Endothelial cell of umbilical vein (primary cell): ENCODE results near the gene FCGR3A. TPM values are rescaled to one million over a fixed set of nuclear protein-coding genes. Genes with fewer than 3 reads are reported as not detected.
"Not testable (repeated sequence)": the region's sequence is repeated elsewhere in the genome, so short reads cannot be mapped to it uniquely, and the experiment has no call there.

Experiments used
- BruUV-seq: library from RNA; stranded (reverse); fragments of 400-500 nt; replicated peaks from 2 replicates; lab custom pipeline; 2021; lab: Mats Ljungman, UMichigan
- CTCF ChIA-PET: fragments of 300-600, 350-600 bp; sonication (Branson Sonifier 250); formaldehyde crosslinking; loops from one replicate; lab custom pipeline; 2021; ENCODE audit warnings: antibody characterized with exemption, inconsistent platforms; lab: Charles Lee
- POLR2A ChIA-PET: fragments of 300-600, 350-600 bp; sonication (Branson Sonifier 250); formaldehyde crosslinking; loops from one replicate; lab custom pipeline; 2021; ENCODE audit warnings: antibody characterized with exemption, inconsistent platforms; lab: Charles Lee
- DNase-seq: peaks from one replicate; pipeline ENCODE4 v3.0.0-alpha.2; 2011; ENCODE audit warnings: low read depth, low spot score
- FAIRE-seq: peaks from 2 replicates; lab custom pipeline; 2011; peaks lifted over from hg19 to GRCh38; lab: Jason Lieb, UNC
- H2AFZ ChIP-seq: 2 replicates; pipeline ENCODE4 v1.6.0; 2012; ENCODE audit warnings: low read depth, low read length, control low read depth, inconsistent platforms
- H3K27ac ChIP-seq: 2 replicates; pipeline ENCODE4 v1.5.1; 2011; ENCODE audit warnings: low read depth, mild to moderate bottlenecking, control low read depth, low read length, moderate library complexity; ENCODE audit not compliant: insufficient read depth
- H3K27me3 ChIP-seq, 2 experiments: 2 replicates each; pipeline versions ENCODE4 v1.6.0 to v1.6.1; 2011; ENCODE audit warnings: low read length in 2 of 2, mixed read lengths in 1 of 2; ENCODE audit not compliant: control insufficient read depth in 2 of 2, insufficient read depth in 2 of 2
- H3K36me3 ChIP-seq, 2 experiments: 2 replicates in 1 of 2; 3 replicates in 1 of 2; pipeline ENCODE4 v1.5.1; 2011; ENCODE audit warnings: low read length in 2 of 2, mild to moderate bottlenecking in 1 of 2, moderate library complexity in 1 of 2; ENCODE audit not compliant: control insufficient read depth in 2 of 2, insufficient read depth in 2 of 2; ENCODE audit errors: extremely low read depth in 1 of 2
- H3K4me1 ChIP-seq: 3 replicates; pipeline ENCODE4 v1.5.1; 2011; ENCODE audit warnings: mild to moderate bottlenecking, low read length; ENCODE audit not compliant: control insufficient read depth, insufficient read depth; ENCODE audit errors: extremely low read depth
- H3K4me2 ChIP-seq: 2 replicates; pipeline ENCODE4 v1.6.1; 2011; ENCODE audit warnings: low read length, control low read depth, mixed read lengths; ENCODE audit not compliant: insufficient read depth
- H3K4me3 ChIP-seq, 3 experiments: fragments of 200-600 bp in 1 of 3; sonication (generic), shearing (Covaris generic) in 1 of 3; replicated peaks in 1 of 3; 2 replicates each; pipeline ENCODE4 v1.5.1; 2011 to 2016; ENCODE audit warnings: control low read depth in 3 of 3, low read length in 3 of 3, mild to moderate bottlenecking in 2 of 3, inconsistent platforms in 1 of 3, low read depth in 1 of 3, moderate library complexity in 1 of 3; ENCODE audit not compliant: insufficient read depth in 1 of 3
- H3K79me2 ChIP-seq: 2 replicates; pipeline ENCODE4 v1.6.0; 2012; ENCODE audit warnings: low read length, inconsistent platforms; ENCODE audit not compliant: control insufficient read depth, insufficient read depth
- H3K9ac ChIP-seq: replicated peaks from 2 replicates; pipeline ENCODE3; 2011; ENCODE audit warnings: low read length, control low read depth; ENCODE audit not compliant: insufficient read depth; ENCODE audit errors: extremely low read depth
- H3K9me1 ChIP-seq: replicated peaks from 3 replicates; pipeline ENCODE4 v1.6.0; 2011; ENCODE audit warnings: mild to moderate bottlenecking, low read length; ENCODE audit not compliant: control insufficient read depth, insufficient read depth; ENCODE audit errors: extremely low read depth
- H3K9me3 ChIP-seq: replicated peaks from 2 replicates; pipeline ENCODE4 v1.5.1; 2012; ENCODE audit warnings: low read length, inconsistent platforms; ENCODE audit not compliant: control insufficient read depth, insufficient read depth
- H4K20me1 ChIP-seq: replicated peaks from 2 replicates; pipeline ENCODE3; 2011; ENCODE audit warnings: mild to moderate bottlenecking, low read length; ENCODE audit not compliant: control insufficient read depth, insufficient read depth; ENCODE audit errors: extremely low read depth
- dilution Hi-C: fragments of 300-500 bp; cut with MboI; formaldehyde crosslinking; loops from one replicate; pipeline ENCODE4 v1.15.0; 2019; ENCODE audit warnings: low sequenced_read_pairs; ENCODE audit not compliant: extremely low pct_ligation_motif_present
- intact Hi-C: fragments of 100-400 bp; cut with micrococcal nuclease; formaldehyde crosslinking; loops from one replicate; pipeline ENCODE4 v1.10.0; 2022
- polyA plus RNA-seq, 4 experiments: library from polyadenylated mRNA; depleted of rRNA in 3 of 4; stranded (reverse) in 3 of 4; unstranded in 1 of 4; fragments of >200 nt; gene quantifications; 2 replicates each; pipeline versions ENCODE4 v1.2.1 to v1.2.3, GENCODE V29; 2011 to 2012; ENCODE audit warnings: missing spikeins in 1 of 4
- total RNA-seq: library from RNA; stranded (reverse); gene quantifications from 2 replicates; pipeline ENCODE4 v1.2.3, GENCODE V29; 2021

FCGR3A gene
- total and polyA plus RNA-seq, 2 donors (not counting 3 experiments of a cell fraction or from before 2014, with no cell fraction given) = not detected

DNA sequence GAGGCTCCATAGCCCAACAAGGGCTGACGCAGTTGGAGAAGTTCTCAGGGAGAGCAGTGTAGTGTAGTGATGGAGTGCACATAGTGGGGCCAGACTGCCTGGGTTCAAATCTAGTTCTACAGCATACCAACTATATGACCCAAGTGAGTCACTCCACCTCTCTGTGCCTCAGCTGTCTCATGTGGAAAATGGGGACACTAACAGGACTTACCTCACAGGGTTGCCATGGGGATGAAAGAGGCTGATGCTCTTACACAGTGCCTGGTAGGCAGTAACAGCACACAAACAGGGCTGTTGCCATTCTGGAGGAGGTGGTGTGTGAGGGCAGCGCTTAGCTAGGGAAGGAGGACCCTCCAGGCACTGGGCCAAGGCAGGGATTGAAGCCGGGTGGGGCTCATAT lies 43.0 kb upstream of the FCGR3A start:
- H3K4me3 ChIP-seq, H3K27me3 ChIP-seq, H3K4me2 ChIP-seq, H3K9ac ChIP-seq, dilution Hi-C loops, FAIRE-seq, POLR2A ChIA-PET, H3K4me1 ChIP-seq, CTCF ChIA-PET, H3K9me3 ChIP-seq, BruUV-seq, DNase-seq, H3K79me2 ChIP-seq, H3K27ac ChIP-seq, H3K36me3 ChIP-seq, H2AFZ ChIP-seq, intact Hi-C loops, H3K9me1 ChIP-seq, H4K20me1 ChIP-seq: not testable (repeated sequence)

DNA sequence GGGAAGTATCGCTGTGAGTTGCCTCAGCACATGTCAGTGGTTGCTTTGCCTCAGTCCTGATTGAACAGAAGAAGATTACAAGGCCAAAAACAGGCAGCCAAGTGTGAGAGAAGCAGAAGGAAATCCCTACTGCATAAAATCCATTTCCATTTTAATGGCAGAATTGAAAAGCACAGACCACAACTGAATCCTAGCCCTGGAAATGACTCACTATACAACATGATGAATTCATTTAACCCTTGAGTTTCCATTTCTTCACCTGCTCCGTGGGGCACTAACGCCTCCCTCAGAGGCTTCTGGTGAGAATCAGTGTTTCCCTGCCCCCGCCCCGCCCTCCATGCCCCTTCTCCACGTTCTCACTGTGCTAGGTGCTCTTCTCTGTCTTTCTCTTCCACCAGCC lies 40.3 kb upstream of the FCGR3A start:
- FAIRE-seq = peak; percentile 87
- dilution Hi-C loops, H3K36me3 ChIP-seq, H3K4me3 ChIP-seq, H3K4me1 ChIP-seq, H3K27ac ChIP-seq, H3K79me2 ChIP-seq, H3K9me3 ChIP-seq, H3K9me1 ChIP-seq, BruUV-seq, DNase-seq, H4K20me1 ChIP-seq, H3K27me3 ChIP-seq, intact Hi-C loops, H3K4me2 ChIP-seq, H3K9ac ChIP-seq, POLR2A ChIA-PET, CTCF ChIA-PET, H2AFZ ChIP-seq: not testable (repeated sequence)

DNA sequence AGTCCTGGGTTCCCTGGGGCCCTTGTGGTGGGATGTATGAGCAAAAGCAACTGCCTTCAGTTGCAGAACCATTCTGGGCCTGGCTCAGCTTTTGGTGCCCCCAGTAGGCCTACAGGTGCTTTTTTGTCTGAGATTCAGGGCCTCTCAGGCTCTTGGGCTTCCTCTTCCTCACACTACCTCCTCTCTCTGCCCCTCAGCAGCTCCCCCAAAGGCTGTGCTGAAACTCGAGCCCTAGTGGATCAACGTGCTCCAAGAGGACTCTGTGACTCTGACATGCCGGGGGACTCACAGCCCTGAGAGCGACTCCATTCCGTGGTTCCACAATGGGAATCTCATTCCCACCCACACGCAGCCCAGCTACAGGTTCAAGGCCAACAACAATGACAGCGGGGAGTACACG lies 39.7 kb upstream of the FCGR3A start:
- H3K4me3 ChIP-seq, DNase-seq, H4K20me1 ChIP-seq, H3K9ac ChIP-seq, H3K27ac ChIP-seq, H3K27me3 ChIP-seq, H3K79me2 ChIP-seq, POLR2A ChIA-PET, H3K4me2 ChIP-seq, FAIRE-seq, dilution Hi-C loops, intact Hi-C loops, H3K4me1 ChIP-seq, H3K9me1 ChIP-seq, H3K36me3 ChIP-seq, CTCF ChIA-PET, BruUV-seq, H2AFZ ChIP-seq, H3K9me3 ChIP-seq: not testable (repeated sequence)

DNA sequence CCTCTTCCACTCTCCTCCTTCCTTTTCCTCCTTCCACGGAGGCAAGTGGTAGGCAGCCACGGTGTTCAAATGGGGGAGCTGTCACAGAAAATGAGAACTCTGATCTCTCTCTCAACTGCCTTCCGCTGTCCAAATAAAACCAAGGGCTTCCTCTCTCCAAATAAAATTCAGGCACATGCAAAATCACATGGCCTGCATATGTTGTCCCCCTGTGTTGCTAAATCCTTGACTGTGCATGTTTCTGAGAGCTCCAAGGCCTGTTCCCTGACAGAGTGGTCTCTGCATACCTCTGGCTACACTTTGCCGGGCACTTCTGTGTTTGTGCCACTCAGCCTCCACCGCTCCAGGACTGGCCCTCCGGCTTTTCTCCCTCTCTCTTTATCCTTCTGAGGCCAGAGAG lies 39.0 kb upstream of the FCGR3A start:
- dilution Hi-C loops, H2AFZ ChIP-seq, H3K79me2 ChIP-seq, H4K20me1 ChIP-seq, BruUV-seq, H3K27me3 ChIP-seq, H3K4me3 ChIP-seq, H3K27ac ChIP-seq, POLR2A ChIA-PET, H3K9ac ChIP-seq, H3K4me2 ChIP-seq, H3K4me1 ChIP-seq, DNase-seq, H3K9me3 ChIP-seq, FAIRE-seq, intact Hi-C loops, H3K36me3 ChIP-seq, H3K9me1 ChIP-seq, CTCF ChIA-PET: not testable (repeated sequence)
